Esophagus muscularis mucosa (tissue), 4 donors: ENCODE results near the gene SNX14. TPM values are rescaled to one million over a fixed set of nuclear protein-coding genes. Genes with fewer than 3 reads are reported as not detected.
"Not testable (repeated sequence)": the region's sequence is repeated elsewhere in the genome, so short reads cannot be mapped to it uniquely, and the experiment has no call there.

Experiments
- DNase-seq: peaks from one replicate; pipeline ENCODE4 v3.0.0-alpha.2; 2017; ENCODE audit errors: extremely low spot score
- H3K27ac ChIP-seq, 4 donors: fragments of 200-600 bp; sonication (generic); replicated peaks in 1 of 4; 1 replicate in 3 of 4; 2 replicates in 1 of 4; pipeline ENCODE4 v1.5.1; 2016 to 2019; ENCODE audit warnings: mild to moderate bottlenecking in 1 of 4
- H3K27me3 ChIP-seq, 4 donors: fragments of 200-600 bp; sonication (generic); one replicate each; pipeline versions ENCODE4 v1.5.1 to v1.6.0; 2016 to 2019
- H3K36me3 ChIP-seq, 4 donors: fragments of 200-600 bp; sonication (generic); one replicate each; pipeline ENCODE4 v1.5.1; 2016 to 2019
- H3K4me1 ChIP-seq, 4 donors: fragments of 200-600 bp; sonication (generic); one replicate each; pipeline ENCODE4 v1.5.1; 2016 to 2019
- H3K4me3 ChIP-seq, 4 donors: fragments of 200-600 bp; sonication (generic); 1 replicate in 2 of 4; 2 replicates in 2 of 4; pipeline ENCODE4 v1.5.1; 2016 to 2019; ENCODE audit warnings: mild to moderate bottlenecking in 4 of 4, moderate library complexity in 1 of 4
- H3K9me3 ChIP-seq, 4 donors: fragments of 200-600 bp; sonication (generic); 1 replicate in 3 of 4; 2 replicates in 1 of 4; pipeline ENCODE4 v1.5.1; 2016 to 2019
- CTCF ChIP-seq, 3 experiments: fragments of 200-600 bp in 2 of 3; fragments of 450-650 bp in 1 of 3; sonication (generic) in 2 of 3; IDR thresholded peaks; one replicate each; pipeline ENCODE4 v1.5.1; 2017 to 2019; ENCODE audit warnings: antibody characterized with exemption in 3 of 3, mild to moderate bottlenecking in 2 of 3, moderate library complexity in 1 of 3
- EP300 ChIP-seq: sonication (generic); formaldehyde crosslinking; IDR thresholded peaks from one replicate; pipeline ENCODE4 v1.6.1; 2017; ENCODE audit warnings: antibody characterized with exemption
- POLR2A ChIP-seq: fragments of 450-650 bp; IDR thresholded peaks from one replicate; pipeline ENCODE4 v1.6.1; 2017; ENCODE audit warnings: antibody characterized with exemption, moderate library complexity, mild to moderate bottlenecking, low read depth
- POLR2AphosphoS5 ChIP-seq, 2 donors: sonication (generic); formaldehyde crosslinking; IDR thresholded peaks; one replicate each; pipeline ENCODE4 v1.6.1; 2017; ENCODE audit warnings: antibody characterized with exemption in 2 of 2
- WGBS: methylation state at CpG from one replicate; pipeline ENCODE4 v1.1.5; 2018; 5-methylcytosine and 5-hydroxymethylcytosine counted together
- intact Hi-C: fragments of 100-400 bp; cut with DNase I; formaldehyde crosslinking; loops from one replicate; pipeline ENCODE4 v1.15.1; 2023
- total RNA-seq, 4 donors: library from RNA; depleted of rRNA; stranded (reverse); fragments of >200 nt; gene quantifications; one replicate each; pipeline versions ENCODE4 v1.1.0 to v1.2.1, GENCODE V29; 2016

The SNX14 gene
- total RNA-seq, 4 donors from 2014 or later = 39.6 to 60.6 (median 41.5) TPM

- Histone ChIP-seq H3K9me3 (no peaks in the 10 kb centered on the region), H3K27ac (no peak overlapping the region), H3K4me3 (no peak overlapping the region), H3K27me3 (no peaks in the 10 kb centered on the region), H3K4me1 (no peaks in the 10 kb centered on the region), H3K36me3 (peaks cover 0 to 42% (median 14%) of the 10 kb centered on the region in 4 donors)
- DNase-seq = no peak
- TF ChIP-seq CTCF (IDR thresholded peaks at IDR 0.05) = no peak
- intact Hi-C loops = no loop called here
Observed at GRCh38 chr6:85569323-85569722, 24.3 kb downstream of the SNX14 start.

- 93% methylated on average over 6 of the region's 6 CpGs for WGBS
- Histone ChIP-seq H3K27ac (no peak overlapping the region), H3K4me1 (no peaks in the 10 kb centered on the region), H3K9me3 (no peaks in the 10 kb centered on the region), H3K36me3 (peaks cover 0 to 46% (median 17%) of the 10 kb centered on the region in 4 donors), H3K4me3 (no peak overlapping the region), H3K27me3 (no peaks in the 10 kb centered on the region)
- no peak for TF ChIP-seq POLR2AphosphoS5 (IDR thresholded peaks at IDR 0.05)
- no peak for TF ChIP-seq CTCF (IDR thresholded peaks at IDR 0.05)
- TF ChIP-seq POLR2A = no peak
- TF ChIP-seq EP300 = no peak
- intact Hi-C loops = no loop called here
- DNase-seq = no peak
Observed at GRCh38 chr6:85568411-85568810, 25.2 kb downstream of the SNX14 start.

- peaks cover 0 to 56% (median 17%) of the 10 kb centered on the region in 4 donors for H3K36me3 ChIP-seq
- H3K4me3 ChIP-seq = no peak overlapping the region
- intact Hi-C loops = no loop called here
- WGBS = 25% methylated on average over 1 of the region's 1 CpG
- DNase-seq = no peak
- TF ChIP-seq POLR2AphosphoS5 (IDR thresholded peaks at IDR 0.05) = no peak
- no peak for TF ChIP-seq EP300
- TF ChIP-seq POLR2A = no peak
- no peaks in the 10 kb centered on the region for H3K9me3 ChIP-seq
- no peaks in the 10 kb centered on the region for H3K27me3 ChIP-seq
- no peaks in the 10 kb centered on the region for H3K4me1 ChIP-seq
- no peak overlapping the region for H3K27ac ChIP-seq
Observed at GRCh38 chr6:85565736-85566135, 27.9 kb downstream of the SNX14 start.

GRCh38 chr6:85564223-85564622 lies 29.4 kb downstream of the SNX14 start:
- H3K27ac ChIP-seq, intact Hi-C loops, H3K4me1 ChIP-seq, H3K27me3 ChIP-seq, H3K4me3 ChIP-seq, H3K9me3 ChIP-seq, DNase-seq: not testable (repeated sequence)
- H3K36me3 ChIP-seq = peaks cover 0 to 58% (median 22%) of the 10 kb centered on the region in 4 donors
- 100% methylated on average over 2 of the region's 2 CpGs for WGBS

- no peak for TF ChIP-seq POLR2AphosphoS5 (IDR thresholded peaks at IDR 0.05)
- peaks cover 0 to 35% (median 24%) of the 10 kb centered on the region in 4 donors for H3K36me3 ChIP-seq
- intact Hi-C loops = no loop called here
- DNase-seq = no peak
- no peaks in the 10 kb centered on the region for H3K4me1 ChIP-seq
- no peaks in the 10 kb centered on the region for H3K9me3 ChIP-seq
- no peak overlapping the region for H3K4me3 ChIP-seq
- H3K27ac ChIP-seq = no peak overlapping the region
- WGBS = 85% methylated on average over 3 of the region's 3 CpGs
- no peaks in the 10 kb centered on the region for H3K27me3 ChIP-seq
Observed at GRCh38 chr6:85561750-85562357, 31.8 kb downstream of the SNX14 start.

- Histone ChIP-seq H3K9me3 (no peaks in the 10 kb centered on the region), H3K4me3 (no peak overlapping the region), H3K4me1 (no peaks in the 10 kb centered on the region), H3K36me3 (peaks cover 9 to 52% (median 40%) of the 10 kb centered on the region in 4 donors), H3K27me3 (no peaks in the 10 kb centered on the region), H3K27ac (no peak overlapping the region)
- intact Hi-C loops = no loop called here
- 94% methylated on average over 3 of the region's 3 CpGs for WGBS
- no peak for DNase-seq
- TF ChIP-seq CTCF (IDR thresholded peaks at IDR 0.05) = no peak
- TF ChIP-seq EP300 = no peak
- TF ChIP-seq POLR2AphosphoS5 (IDR thresholded peaks at IDR 0.05) = no peak
- no peak for TF ChIP-seq POLR2A
Observed at GRCh38 chr6:85556992-85557668, 36.5 kb downstream of the SNX14 start.
